BJ (cell line): ENCODE data around the gene AMZ1. TPM values are rescaled to one million over a fixed set of nuclear protein-coding genes. Genes with fewer than 3 reads are reported as not detected.

ENCODE experiments used
- CTCF ChIA-PET: fragments of 350-600 bp; formaldehyde crosslinking; extraction: SDS; loops from one replicate; lab custom pipeline; 2021; ENCODE audit warnings: antibody characterized with exemption, inconsistent platforms; lab: Yijun Ruan, JAX
- POLR2A ChIA-PET: fragments of 300-600 bp; sonication (Branson Sonifier 250); formaldehyde crosslinking; extraction: SDS; loops from one replicate; lab custom pipeline; 2021; ENCODE audit warnings: antibody characterized with exemption; lab: Charles Lee
- DNase-seq: peaks from one replicate; pipeline ENCODE4 v3.0.0-alpha.2; 2011; ENCODE audit warnings: low read depth
- H3K27me3 ChIP-seq: 2 replicates; pipeline ENCODE4 v1.6.0; 2011; ENCODE audit warnings: low read length; ENCODE audit not compliant: control insufficient read depth, insufficient read depth
- H3K36me3 ChIP-seq: 2 replicates; pipeline ENCODE4 v1.5.1; 2011; ENCODE audit warnings: low read length; ENCODE audit not compliant: control insufficient read depth, insufficient read depth
- H3K4me3 ChIP-seq: 2 replicates; pipeline ENCODE4 v1.5.1; 2011; ENCODE audit warnings: low read depth, mild to moderate bottlenecking, control low read depth, low read length
- CTCF ChIP-seq: IDR thresholded peaks from 2 replicates; pipeline ENCODE4 v1.5.1; 2011; ENCODE audit warnings: low read depth, mild to moderate bottlenecking, control low read depth, inconsistent platforms, low read length, moderate library complexity; ENCODE audit not compliant: insufficient read depth
- polyA plus RNA-seq: library from polyadenylated mRNA; depleted of rRNA; stranded (reverse); fragments of >200 nt; gene quantifications from 2 replicates; pipeline ENCODE4 v1.2.3, GENCODE V29; 2011

AMZ1 gene
- polyA plus RNA-seq, 1 experiment: 3.7 TPM

- Histone ChIP-seq H3K36me3 (peaks cover 5% of the 10 kb centered on the region), H3K4me3 (no peak overlapping the region), H3K27me3 (no peaks in the 10 kb centered on the region)
- POLR2A ChIA-PET: no interaction called here
- TF ChIP-seq CTCF: peak; percentile 80
- CTCF ChIA-PET: interaction anchor here (0.7 to 3.3 kb wide), 15 partner anchors 8 to 150 kb away, joined by 3 to 11 read pairs (median 5); no protein-coding TSS in a partner anchor
- no peak for DNase-seq
Measured at GRCh38 chr7:2709553-2710285, 21.7 kb downstream of the AMZ1 start.

GRCh38 chr7:2710286-2710655, 22.3 kb downstream of the AMZ1 start:
- DNase-seq: no peak
- no peak for TF ChIP-seq CTCF
- Histone ChIP-seq H3K36me3 (peaks cover 6% of the 10 kb centered on the region), H3K4me3 (no peak overlapping the region), H3K27me3 (no peaks in the 10 kb centered on the region)
- POLR2A ChIA-PET: no interaction called here
- CTCF ChIA-PET: interaction anchor here (0.7 to 3.3 kb wide), 12 partner anchors 9 to 151 kb away, joined by 3 to 11 read pairs (median 4); no protein-coding TSS in a partner anchor

GRCh38 chr7:2710901-2711551, 23.0 kb downstream of the AMZ1 start:
- ChIA-PET CTCF (interaction anchor here (0.7 to 3.3 kb wide), 7 partner anchors 9 to 143 kb away, joined by 3 to 11 read pairs (median 5); no protein-coding TSS in a partner anchor), POLR2A (no interaction called here)
- TF ChIP-seq CTCF: no peak
- no peak for DNase-seq
- no peak overlapping the region for H3K4me3 ChIP-seq
- H3K36me3 ChIP-seq: peaks cover 7% of the 10 kb centered on the region
- H3K27me3 ChIP-seq: no peaks in the 10 kb centered on the region

GRCh38 chr7:2711895-2712675, 24.1 kb downstream of the AMZ1 start:
- Histone ChIP-seq H3K36me3 (peaks cover 5% of the 10 kb centered on the region), H3K4me3 (no peak overlapping the region), H3K27me3 (no peaks in the 10 kb centered on the region)
- ChIA-PET CTCF (no interaction called here), POLR2A (no interaction called here)
- no peak for DNase-seq
- TF ChIP-seq CTCF: no peak

- peaks cover 8% of the 10 kb centered on the region for H3K36me3 ChIP-seq
- H3K4me3 ChIP-seq: no peak overlapping the region
- no peak for DNase-seq
- ChIA-PET POLR2A (no interaction called here), CTCF (interaction anchor here (0.6 kb wide), 1 partner anchor 112 kb away, joined by 4 read pairs; no protein-coding TSS in a partner anchor)
- TF ChIP-seq CTCF: no peak
- H3K27me3 ChIP-seq: no peaks in the 10 kb centered on the region
Measured at GRCh38 chr7:2713370-2713769, 25.4 kb downstream of the AMZ1 start.
